ENCODE measurements around the gene DDX23.

Gene DDX23

GRCh38 chr12:48794870-48795269 is 57.1 kb downstream of the DDX23 start:
- DNase-seq: no peak

DNA sequence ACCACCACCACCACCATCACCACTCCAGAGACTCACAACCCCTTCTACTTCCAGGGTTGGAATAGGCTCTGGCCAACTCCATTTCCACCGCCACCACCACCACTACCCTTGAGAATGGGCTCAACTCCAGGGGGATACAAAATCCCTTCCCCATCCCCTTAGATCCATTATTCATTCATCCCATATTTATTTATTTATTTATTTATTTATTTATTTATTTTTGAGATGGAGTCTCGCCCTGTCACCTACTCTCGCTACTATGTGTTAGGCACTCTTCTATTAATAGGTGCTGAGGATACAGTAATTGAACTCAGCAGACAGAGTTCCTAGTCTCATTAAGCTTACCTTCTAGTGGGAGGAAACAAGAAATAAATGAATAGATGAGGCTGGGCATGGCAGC is 58.3 kb downstream of the DDX23 start:
- no peak for DNase-seq

DNA sequence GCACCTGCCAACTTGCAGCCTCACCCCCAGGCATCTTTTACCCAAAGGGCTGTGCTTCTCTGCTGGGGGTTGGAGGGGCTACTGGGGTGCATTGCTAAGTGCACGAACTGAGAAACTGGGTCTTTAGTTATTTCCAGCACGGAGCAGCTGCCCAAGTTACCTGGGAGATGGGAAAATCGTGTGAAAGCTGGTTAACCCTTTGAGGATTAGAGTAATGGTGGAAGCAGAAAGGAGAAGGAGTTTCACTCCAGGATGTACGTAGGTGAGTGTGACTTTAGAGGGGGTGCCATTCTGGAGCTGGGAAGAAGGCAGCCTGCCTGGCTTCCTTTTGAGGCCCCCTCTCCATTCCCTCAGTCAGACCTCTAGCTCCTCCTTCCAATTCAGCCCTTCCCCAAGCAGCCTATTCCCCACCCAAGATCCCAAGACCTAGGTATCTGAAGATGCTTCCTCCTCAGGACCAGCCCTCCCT is 62.1 kb downstream of the DDX23 start:
- DNase-seq: no peak

DNA sequence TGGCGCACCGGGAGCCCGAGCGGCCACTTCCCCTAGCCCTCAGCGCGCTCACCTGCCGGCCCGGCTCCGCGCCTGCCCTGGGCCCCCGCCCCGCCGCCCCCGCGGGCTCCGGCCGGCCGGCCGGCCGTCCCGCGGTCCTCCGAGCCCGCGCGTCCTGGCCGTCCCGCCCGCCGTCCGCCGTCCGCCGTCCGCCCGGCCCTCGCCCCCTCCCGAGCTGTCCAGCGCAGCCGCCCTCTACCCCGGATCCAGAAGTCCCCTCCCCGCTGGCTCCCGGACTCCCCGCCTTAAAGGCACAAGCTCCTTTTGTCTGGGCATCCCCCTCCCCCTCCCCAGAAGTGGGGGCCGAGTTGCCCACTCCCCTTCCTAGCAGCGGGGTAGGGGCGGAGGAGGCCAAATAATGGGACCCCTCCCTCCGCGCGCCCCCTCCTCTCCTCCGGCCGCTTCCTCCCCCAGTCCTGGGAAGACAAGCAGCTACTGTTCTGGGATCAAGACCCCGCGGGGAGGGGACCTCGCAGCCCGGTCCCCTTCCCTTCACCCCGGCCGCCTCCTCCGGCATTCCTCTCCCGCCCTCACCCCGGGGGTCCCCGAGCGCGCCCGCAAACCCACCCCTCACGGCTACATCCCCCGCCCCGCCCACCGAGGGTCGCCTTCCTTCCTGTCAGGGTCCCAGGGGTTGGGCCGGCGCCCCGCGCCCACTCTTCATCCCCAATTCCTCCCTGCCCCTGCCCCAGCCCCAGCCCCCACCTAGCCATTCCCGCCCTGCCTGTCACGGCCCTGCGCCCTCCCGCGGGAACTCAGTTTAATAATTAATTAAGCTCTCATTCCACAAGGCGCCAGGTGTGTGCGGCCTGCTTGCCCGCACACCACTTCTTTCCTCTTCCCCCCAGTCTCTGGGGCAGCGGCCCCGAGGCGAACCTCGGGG is 62.8 kb downstream of the DDX23 start, which contains the start of gene ADCY6:
Gene ADCY6 (minus strand): TSS at position 236 of the 922 bp plus-strand sequence. CDS start 5,655 bp downstream, outside the sequence.
- no peak for DNase-seq

GRCh38 chr12:48788524-48788853 is 63.5 kb downstream of the DDX23 start:
- no peak for DNase-seq

GRCh38 chr12:48787791-48788523 is 64.0 kb downstream of the DDX23 start:
- DNase-seq: no peak

DNA sequence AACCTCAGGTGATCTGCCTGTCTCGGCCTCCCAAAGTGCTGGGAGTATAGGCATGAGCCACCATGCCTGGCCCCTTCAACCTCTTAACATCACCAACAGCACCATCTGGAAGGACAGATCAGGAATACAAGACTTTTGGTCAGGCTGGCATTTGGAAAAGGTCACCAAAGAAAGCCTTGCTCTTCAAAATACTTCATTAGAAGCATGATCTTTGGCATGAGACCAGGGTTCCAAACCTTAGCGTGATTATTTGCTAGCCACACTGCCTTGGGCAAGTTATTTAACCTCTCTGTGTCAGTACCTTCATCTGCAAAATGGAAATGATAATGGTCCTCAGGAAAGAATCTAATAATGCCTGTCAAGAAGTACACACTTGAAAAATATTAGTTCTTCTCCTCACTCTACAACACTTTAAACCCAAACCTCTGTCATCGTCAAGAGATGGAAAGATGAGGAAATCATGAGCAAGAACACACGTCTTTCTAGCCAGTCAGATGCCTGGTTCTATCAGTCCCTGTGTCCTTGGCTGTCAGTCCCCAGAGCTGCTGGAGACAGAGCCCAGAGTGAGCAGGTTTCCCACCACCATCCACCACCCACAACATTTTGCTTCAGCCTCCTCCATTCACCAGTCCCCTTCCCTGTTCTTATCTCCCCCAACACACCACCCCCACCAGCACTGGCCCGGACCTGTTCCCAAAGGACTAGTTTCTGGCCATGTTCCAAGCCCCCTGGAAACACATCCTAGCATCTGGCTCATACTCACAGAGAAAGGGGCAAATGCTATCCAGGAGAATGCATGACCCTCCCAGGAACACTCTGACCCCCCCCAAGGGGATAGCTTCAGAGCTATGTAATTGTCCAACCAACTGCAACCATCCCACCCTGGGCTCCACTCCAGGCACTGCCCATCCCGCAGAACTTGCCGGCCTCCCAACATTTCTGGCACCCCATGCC is 65.1 kb downstream of the DDX23 start:
- DNase-seq: no peak

- DNase-seq: no peak
Measured at GRCh38 chr12:48783432-48783831, 68.5 kb downstream of the DDX23 start.

DNA sequence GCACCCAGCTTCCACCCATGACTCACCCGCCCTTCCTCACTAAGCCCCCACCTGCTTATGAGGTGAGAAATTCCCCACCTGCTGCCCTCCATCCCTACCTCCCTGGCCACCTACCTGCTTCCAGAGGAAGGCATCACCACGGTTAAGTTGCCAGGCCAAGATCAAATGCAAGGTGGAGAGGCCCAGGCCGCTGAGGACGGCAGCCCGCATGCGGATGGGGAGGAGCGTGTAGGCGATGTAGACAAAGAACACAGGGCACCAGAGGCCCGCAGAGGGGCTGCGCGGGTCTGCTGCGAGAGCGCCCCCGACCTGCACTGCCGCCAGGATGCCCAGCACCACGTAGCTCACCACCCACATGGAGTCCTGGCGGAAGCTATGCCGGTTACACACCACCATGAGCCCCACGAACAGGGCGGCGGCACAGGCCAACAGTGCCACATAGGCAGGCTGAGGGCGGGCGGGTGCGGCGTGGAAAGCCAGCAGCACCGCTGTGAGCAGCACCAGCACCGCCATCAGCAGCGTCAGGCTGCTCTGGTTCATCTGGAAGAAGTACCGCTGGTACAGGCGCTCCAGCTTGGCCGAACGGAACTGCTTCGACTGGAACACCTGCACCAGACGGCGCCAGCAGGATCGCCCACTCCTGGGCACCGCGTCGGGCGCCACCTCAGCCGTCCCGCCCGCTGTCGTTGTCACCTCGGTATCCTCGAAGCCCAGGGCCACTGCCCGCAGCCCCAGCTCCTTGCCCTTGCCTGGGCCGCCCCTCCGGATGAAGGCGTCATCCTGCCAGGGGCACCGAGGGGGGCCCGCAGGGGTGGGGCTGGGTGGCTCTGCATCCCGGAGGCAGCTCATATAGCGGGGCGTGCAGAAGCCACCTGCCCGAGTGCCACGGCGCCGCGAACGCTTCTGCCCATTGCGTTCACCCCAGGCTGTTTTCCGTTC is 69.2 kb downstream of the DDX23 start:
- DNase-seq: no peak

DNA sequence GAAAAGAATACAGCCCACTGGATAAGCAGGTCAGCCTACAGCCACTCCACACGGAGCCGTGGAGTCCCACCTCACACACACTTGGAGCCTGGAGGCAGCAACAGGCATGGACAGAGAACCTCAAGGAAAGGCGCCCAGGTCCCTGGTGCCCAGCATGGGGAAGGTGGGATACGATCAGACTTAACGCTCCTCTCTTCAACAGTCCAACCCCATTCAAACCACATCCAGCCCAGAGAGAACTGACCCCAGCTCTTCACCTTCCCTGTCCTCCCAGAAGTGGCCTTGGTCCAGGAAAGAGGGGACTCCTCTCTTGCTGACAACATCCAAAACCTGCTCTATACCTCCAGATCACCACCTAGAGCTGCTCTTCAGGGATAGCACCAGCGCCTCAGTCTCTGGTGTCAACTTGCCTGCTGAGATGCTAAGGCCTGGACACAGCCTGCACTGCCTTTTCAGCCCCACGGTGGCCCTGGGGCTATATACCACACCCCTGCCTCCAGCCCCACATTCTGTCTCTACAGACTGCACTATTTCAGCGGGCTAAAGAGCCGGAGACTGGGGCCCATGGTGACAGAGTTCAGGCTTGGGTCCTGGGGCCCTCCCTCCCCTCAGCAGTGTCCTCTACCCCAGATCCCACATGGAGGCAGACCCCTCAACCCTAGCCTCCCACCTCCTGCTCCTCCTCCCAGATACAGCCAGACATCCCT is 70.1 kb downstream of the DDX23 start:
- no peak for DNase-seq

GRCh38 chr12:48780381-48781025 is 71.5 kb downstream of the DDX23 start:
- no peak for DNase-seq

- no peak for DNase-seq
Measured at GRCh38 chr12:48779869-48780268, 72.1 kb downstream of the DDX23 start.

Measured in activated T-cell treated with anti-CD3 and anti-CD28 coated beads for 4 hours (primary cell).